ENCODE measurements around the gene TMEM123. TPM values are rescaled to one million over a fixed set of nuclear protein-coding genes. Genes with fewer than 3 reads are reported as not detected.

TMEM123 gene
- total RNA-seq, 1 experiment from 2014 or later = 116 TPM

GRCh38 chr11:102447941-102448868, 4.4 kb downstream of the TMEM123 start:
- ChIA-PET CTCF (no interaction called here), POLR2A (no interaction called here)
- Mint-ChIP-seq H3K4me1 (peaks cover 29% of the 10 kb centered on the region), H3K27ac (0 out of 2 replicates have a peak overlapping the region, but pooled peaks have one; percentile 11), H3K36me3 (peaks cover 48% of the 10 kb centered on the region), H3K4me3 (no peak overlapping the region), H3K27me3 (ENCODE audit: low read depth) (peaks cover 21% of the 10 kb centered on the region), H3K9me3 (peaks cover 11% of the 10 kb centered on the region)
- ATAC-seq = no peak
- TF ChIP-seq NR2C2 (CRISPR knock-in tag; IDR thresholded peaks at IDR 0.05) = no peak
- no peak for DNase-seq (ENCODE audit: low spot score)

DNA sequence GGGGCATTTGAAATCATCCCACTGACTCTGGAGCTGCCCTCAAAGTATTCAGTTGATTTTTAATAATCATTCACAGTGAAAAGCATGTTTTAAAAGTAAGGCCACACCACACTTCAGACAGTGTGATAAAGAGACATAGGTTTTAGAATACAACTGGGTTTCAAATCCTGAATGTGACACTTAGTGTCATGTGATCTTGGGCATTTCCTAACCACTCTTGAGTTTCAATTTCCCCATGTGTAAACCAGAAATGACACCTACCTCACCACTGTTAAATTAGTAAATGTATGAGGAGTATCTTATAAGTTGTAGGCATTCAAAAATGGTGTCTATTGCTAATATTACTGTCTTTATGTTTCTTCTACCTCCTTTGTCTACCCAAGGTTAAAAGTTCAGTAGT, 5.4 kb downstream of the TMEM123 start:
- Mint-ChIP-seq H3K27ac (no peak overlapping the region), H3K9me3 (peaks cover 11% of the 10 kb centered on the region), H3K4me1 (peaks cover 36% of the 10 kb centered on the region), H3K36me3 (peaks cover 48% of the 10 kb centered on the region), H3K27me3 (ENCODE audit: low read depth) (peaks cover 21% of the 10 kb centered on the region), H3K4me3 (no peak overlapping the region)
- ChIA-PET POLR2A (no interaction called here), CTCF (no interaction called here)
- TF ChIP-seq ZBTB21 (CRISPR knock-in tag; IDR thresholded peaks at IDR 0.05; ENCODE audit: borderline replicate concordance) (no peak), NR2C2 (CRISPR knock-in tag; IDR thresholded peaks at IDR 0.05) (no peak), ZNF219 (CRISPR knock-in tag; IDR thresholded peaks at IDR 0.05; ENCODE audit: borderline replicate concordance) (no peak), NFYB (CRISPR knock-in tag; conservative IDR thresholded peaks at IDR 0.05; ENCODE audit: low read depth) (no peak)
- TF ChIP-seq, protein P1, sequence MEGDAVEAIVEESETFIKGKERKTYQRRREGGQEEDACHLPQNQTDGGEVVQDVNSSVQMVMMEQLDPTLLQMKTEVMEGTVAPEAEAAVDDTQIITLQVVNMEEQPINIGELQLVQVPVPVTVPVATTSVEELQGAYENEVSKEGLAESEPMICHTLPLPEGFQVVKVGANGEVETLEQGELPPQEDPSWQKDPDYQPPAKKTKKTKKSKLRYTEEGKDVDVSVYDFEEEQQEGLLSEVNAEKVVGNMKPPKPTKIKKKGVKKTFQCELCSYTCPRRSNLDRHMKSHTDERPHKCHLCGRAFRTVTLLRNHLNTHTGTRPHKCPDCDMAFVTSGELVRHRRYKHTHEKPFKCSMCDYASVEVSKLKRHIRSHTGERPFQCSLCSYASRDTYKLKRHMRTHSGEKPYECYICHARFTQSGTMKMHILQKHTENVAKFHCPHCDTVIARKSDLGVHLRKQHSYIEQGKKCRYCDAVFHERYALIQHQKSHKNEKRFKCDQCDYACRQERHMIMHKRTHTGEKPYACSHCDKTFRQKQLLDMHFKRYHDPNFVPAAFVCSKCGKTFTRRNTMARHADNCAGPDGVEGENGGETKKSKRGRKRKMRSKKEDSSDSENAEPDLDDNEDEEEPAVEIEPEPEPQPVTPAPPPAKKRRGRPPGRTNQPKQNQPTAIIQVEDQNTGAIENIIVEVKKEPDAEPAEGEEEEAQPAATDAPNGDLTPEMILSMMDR (IDR thresholded peaks at IDR 0.05) = no peak
- TF ChIP-seq, protein P2, sequence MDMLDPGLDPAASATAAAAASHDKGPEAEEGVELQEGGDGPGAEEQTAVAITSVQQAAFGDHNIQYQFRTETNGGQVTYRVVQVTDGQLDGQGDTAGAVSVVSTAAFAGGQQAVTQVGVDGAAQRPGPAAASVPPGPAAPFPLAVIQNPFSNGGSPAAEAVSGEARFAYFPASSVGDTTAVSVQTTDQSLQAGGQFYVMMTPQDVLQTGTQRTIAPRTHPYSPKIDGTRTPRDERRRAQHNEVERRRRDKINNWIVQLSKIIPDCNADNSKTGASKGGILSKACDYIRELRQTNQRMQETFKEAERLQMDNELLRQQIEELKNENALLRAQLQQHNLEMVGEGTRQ (CRISPR knock-in tag; IDR thresholded peaks at IDR 0.05) = no peak
- ATAC-seq = no peak
- DNase-seq (ENCODE audit: low spot score) = no peak

GRCh38 chr11:102446606-102447005, 6.0 kb downstream of the TMEM123 start:
- peaks cover 36% of the 10 kb centered on the region for H3K4me1 Mint-ChIP-seq
- H3K9me3 Mint-ChIP-seq = peaks cover 11% of the 10 kb centered on the region
- H3K27me3 Mint-ChIP-seq (ENCODE audit: low read depth) = peaks cover 19% of the 10 kb centered on the region
- no peak overlapping the region for H3K4me3 Mint-ChIP-seq
- peaks cover 48% of the 10 kb centered on the region for H3K36me3 Mint-ChIP-seq
- DNase-seq (ENCODE audit: low spot score) (no peak), ATAC-seq (no peak)
- CTCF ChIA-PET = no interaction called here
- H3K27ac Mint-ChIP-seq = no peak overlapping the region
- POLR2A ChIA-PET = no interaction called here
- TF ChIP-seq, protein P3, sequence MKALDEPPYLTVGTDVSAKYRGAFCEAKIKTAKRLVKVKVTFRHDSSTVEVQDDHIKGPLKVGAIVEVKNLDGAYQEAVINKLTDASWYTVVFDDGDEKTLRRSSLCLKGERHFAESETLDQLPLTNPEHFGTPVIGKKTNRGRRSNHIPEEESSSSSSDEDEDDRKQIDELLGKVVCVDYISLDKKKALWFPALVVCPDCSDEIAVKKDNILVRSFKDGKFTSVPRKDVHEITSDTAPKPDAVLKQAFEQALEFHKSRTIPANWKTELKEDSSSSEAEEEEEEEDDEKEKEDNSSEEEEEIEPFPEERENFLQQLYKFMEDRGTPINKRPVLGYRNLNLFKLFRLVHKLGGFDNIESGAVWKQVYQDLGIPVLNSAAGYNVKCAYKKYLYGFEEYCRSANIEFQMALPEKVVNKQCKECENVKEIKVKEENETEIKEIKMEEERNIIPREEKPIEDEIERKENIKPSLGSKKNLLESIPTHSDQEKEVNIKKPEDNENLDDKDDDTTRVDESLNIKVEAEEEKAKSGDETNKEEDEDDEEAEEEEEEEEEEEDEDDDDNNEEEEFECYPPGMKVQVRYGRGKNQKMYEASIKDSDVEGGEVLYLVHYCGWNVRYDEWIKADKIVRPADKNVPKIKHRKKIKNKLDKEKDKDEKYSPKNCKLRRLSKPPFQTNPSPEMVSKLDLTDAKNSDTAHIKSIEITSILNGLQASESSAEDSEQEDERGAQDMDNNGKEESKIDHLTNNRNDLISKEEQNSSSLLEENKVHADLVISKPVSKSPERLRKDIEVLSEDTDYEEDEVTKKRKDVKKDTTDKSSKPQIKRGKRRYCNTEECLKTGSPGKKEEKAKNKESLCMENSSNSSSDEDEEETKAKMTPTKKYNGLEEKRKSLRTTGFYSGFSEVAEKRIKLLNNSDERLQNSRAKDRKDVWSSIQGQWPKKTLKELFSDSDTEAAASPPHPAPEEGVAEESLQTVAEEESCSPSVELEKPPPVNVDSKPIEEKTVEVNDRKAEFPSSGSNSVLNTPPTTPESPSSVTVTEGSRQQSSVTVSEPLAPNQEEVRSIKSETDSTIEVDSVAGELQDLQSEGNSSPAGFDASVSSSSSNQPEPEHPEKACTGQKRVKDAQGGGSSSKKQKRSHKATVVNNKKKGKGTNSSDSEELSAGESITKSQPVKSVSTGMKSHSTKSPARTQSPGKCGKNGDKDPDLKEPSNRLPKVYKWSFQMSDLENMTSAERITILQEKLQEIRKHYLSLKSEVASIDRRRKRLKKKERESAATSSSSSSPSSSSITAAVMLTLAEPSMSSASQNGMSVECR (CRISPR knock-in tag; IDR thresholded peaks at IDR 0.05; ENCODE audit: borderline replicate concordance) = no peak
- TF ChIP-seq TP53 (CRISPR knock-in tag; IDR thresholded peaks at IDR 0.05) = no peak
- TF ChIP-seq ZNF317 (CRISPR knock-in tag; IDR thresholded peaks at IDR 0.05; ENCODE audit: borderline replicate concordance, low read depth) = no peak
- TF ChIP-seq NFYB (CRISPR knock-in tag; conservative IDR thresholded peaks at IDR 0.05; ENCODE audit: low read depth) = no peak
- TF ChIP-seq NR3C1 (CRISPR knock-in tag; conservative IDR thresholded peaks at IDR 0.05; ENCODE audit: low read depth) = no peak
- TF ChIP-seq, protein P4, sequence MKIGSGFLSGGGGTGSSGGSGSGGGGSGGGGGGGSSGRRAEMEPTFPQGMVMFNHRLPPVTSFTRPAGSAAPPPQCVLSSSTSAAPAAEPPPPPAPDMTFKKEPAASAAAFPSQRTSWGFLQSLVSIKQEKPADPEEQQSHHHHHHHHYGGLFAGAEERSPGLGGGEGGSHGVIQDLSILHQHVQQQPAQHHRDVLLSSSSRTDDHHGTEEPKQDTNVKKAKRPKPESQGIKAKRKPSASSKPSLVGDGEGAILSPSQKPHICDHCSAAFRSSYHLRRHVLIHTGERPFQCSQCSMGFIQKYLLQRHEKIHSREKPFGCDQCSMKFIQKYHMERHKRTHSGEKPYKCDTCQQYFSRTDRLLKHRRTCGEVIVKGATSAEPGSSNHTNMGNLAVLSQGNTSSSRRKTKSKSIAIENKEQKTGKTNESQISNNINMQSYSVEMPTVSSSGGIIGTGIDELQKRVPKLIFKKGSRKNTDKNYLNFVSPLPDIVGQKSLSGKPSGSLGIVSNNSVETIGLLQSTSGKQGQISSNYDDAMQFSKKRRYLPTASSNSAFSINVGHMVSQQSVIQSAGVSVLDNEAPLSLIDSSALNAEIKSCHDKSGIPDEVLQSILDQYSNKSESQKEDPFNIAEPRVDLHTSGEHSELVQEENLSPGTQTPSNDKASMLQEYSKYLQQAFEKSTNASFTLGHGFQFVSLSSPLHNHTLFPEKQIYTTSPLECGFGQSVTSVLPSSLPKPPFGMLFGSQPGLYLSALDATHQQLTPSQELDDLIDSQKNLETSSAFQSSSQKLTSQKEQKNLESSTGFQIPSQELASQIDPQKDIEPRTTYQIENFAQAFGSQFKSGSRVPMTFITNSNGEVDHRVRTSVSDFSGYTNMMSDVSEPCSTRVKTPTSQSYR (CRISPR knock-in tag; IDR thresholded peaks at IDR 0.05) = no peak
- no peak for TF ChIP-seq MYBL2 (CRISPR knock-in tag; IDR thresholded peaks at IDR 0.05)
- TF ChIP-seq NFATC4 (CRISPR knock-in tag; IDR thresholded peaks at IDR 0.05) = no peak
- no peak for TF ChIP-seq TCF7 (CRISPR knock-in tag; IDR thresholded peaks at IDR 0.05; ENCODE audit: low read depth)
- TF ChIP-seq OVOL2 (CRISPR knock-in tag; IDR thresholded peaks at IDR 0.05; ENCODE audit: borderline replicate concordance) = no peak
- TF ChIP-seq, protein P5, sequence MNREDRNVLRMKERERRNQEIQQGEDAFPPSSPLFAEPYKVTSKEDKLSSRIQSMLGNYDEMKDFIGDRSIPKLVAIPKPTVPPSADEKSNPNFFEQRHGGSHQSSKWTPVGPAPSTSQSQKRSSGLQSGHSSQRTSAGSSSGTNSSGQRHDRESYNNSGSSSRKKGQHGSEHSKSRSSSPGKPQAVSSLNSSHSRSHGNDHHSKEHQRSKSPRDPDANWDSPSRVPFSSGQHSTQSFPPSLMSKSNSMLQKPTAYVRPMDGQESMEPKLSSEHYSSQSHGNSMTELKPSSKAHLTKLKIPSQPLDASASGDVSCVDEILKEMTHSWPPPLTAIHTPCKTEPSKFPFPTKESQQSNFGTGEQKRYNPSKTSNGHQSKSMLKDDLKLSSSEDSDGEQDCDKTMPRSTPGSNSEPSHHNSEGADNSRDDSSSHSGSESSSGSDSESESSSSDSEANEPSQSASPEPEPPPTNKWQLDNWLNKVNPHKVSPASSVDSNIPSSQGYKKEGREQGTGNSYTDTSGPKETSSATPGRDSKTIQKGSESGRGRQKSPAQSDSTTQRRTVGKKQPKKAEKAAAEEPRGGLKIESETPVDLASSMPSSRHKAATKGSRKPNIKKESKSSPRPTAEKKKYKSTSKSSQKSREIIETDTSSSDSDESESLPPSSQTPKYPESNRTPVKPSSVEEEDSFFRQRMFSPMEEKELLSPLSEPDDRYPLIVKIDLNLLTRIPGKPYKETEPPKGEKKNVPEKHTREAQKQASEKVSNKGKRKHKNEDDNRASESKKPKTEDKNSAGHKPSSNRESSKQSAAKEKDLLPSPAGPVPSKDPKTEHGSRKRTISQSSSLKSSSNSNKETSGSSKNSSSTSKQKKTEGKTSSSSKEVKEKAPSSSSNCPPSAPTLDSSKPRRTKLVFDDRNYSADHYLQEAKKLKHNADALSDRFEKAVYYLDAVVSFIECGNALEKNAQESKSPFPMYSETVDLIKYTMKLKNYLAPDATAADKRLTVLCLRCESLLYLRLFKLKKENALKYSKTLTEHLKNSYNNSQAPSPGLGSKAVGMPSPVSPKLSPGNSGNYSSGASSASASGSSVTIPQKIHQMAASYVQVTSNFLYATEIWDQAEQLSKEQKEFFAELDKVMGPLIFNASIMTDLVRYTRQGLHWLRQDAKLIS (CRISPR knock-in tag; IDR thresholded peaks at IDR 0.05; ENCODE audit: borderline replicate concordance) = no peak
- TF ChIP-seq CREB1 (CRISPR knock-in tag; IDR thresholded peaks at IDR 0.05) = no peak
